ENCODE measurements around the gene CYTH3.

CYTH3 gene

GRCh38 chr7:6182993-6183392 lies 89.4 kb downstream of the CYTH3 start:
- no peak for TF ChIP-seq CTCF (IDR thresholded peaks at IDR 0.05; ENCODE audit: insufficient read depth, low read depth, low read length, missing control alignments)
- DNase-seq (ENCODE audit: low read depth) = no peak
- no peak overlapping the region for H3K4me3 ChIP-seq (ENCODE audit: low read length)

- TF ChIP-seq CTCF (IDR thresholded peaks at IDR 0.05; ENCODE audit: insufficient read depth, low read depth, low read length, missing control alignments) = no peak
- no peak overlapping the region for H3K4me3 ChIP-seq (ENCODE audit: low read length)
- peak; percentile 75 for DNase-seq (ENCODE audit: low read depth)
Observed at GRCh38 chr7:6181136-6181535, 91.3 kb downstream of the CYTH3 start.

- no peak overlapping the region for H3K4me3 ChIP-seq (ENCODE audit: low read length)
- no peak for TF ChIP-seq CTCF (IDR thresholded peaks at IDR 0.05; ENCODE audit: insufficient read depth, low read depth, low read length, missing control alignments)
- DNase-seq (ENCODE audit: low read depth) = no peak
Observed at GRCh38 chr7:6180344-6180725, 92.1 kb downstream of the CYTH3 start.

- DNase-seq (ENCODE audit: low read depth) = no peak
- no peak overlapping the region for H3K4me3 ChIP-seq (ENCODE audit: low read length)
- TF ChIP-seq CTCF (IDR thresholded peaks at IDR 0.05; ENCODE audit: insufficient read depth, low read depth, low read length, missing control alignments) = no peak
Observed at GRCh38 chr7:6179620-6180343, 92.6 kb downstream of the CYTH3 start.

- no peak for DNase-seq (ENCODE audit: low read depth)
- TF ChIP-seq CTCF (IDR thresholded peaks at IDR 0.05; ENCODE audit: insufficient read depth, low read depth, low read length, missing control alignments) = no peak
- H3K4me3 ChIP-seq (ENCODE audit: low read length) = no peak overlapping the region
Observed at GRCh38 chr7:6178298-6179029, 94.0 kb downstream of the CYTH3 start.

GRCh38 chr7:6175645-6176044 lies 96.8 kb downstream of the CYTH3 start:
- DNase-seq (ENCODE audit: low read depth) = peak; percentile 55
- no peak for TF ChIP-seq CTCF (IDR thresholded peaks at IDR 0.05; ENCODE audit: insufficient read depth, low read depth, low read length, missing control alignments)
- H3K4me3 ChIP-seq (ENCODE audit: low read length) = no peak overlapping the region

Data from epithelial cell of esophagus (primary cell).